Astrocyte of the cerebellum (primary cell): ENCODE data around the gene TAS2R38.

ENCODE experiments used
- DNase-seq: peaks from one replicate; pipeline ENCODE4 v3.0.0-alpha.2; 2011; ENCODE audit warnings: low read depth
- H3K4me3 ChIP-seq: 2 replicates; pipeline ENCODE4 v1.5.1; 2011; ENCODE audit warnings: mild to moderate bottlenecking, low read depth, low read length, moderate library complexity
- CTCF ChIP-seq: IDR thresholded peaks from 2 replicates; pipeline ENCODE4 v1.5.1; 2012; ENCODE audit warnings: low read length, low read depth, moderate library complexity, mild to moderate bottlenecking; ENCODE audit errors: missing control alignments
- in situ Hi-C: cut with HindIII; loops from 2 replicates; pipeline ENCODE4 v1.10.0; 2017; ENCODE audit warnings: low sequenced_read_pairs

TAS2R38 gene

DNA sequence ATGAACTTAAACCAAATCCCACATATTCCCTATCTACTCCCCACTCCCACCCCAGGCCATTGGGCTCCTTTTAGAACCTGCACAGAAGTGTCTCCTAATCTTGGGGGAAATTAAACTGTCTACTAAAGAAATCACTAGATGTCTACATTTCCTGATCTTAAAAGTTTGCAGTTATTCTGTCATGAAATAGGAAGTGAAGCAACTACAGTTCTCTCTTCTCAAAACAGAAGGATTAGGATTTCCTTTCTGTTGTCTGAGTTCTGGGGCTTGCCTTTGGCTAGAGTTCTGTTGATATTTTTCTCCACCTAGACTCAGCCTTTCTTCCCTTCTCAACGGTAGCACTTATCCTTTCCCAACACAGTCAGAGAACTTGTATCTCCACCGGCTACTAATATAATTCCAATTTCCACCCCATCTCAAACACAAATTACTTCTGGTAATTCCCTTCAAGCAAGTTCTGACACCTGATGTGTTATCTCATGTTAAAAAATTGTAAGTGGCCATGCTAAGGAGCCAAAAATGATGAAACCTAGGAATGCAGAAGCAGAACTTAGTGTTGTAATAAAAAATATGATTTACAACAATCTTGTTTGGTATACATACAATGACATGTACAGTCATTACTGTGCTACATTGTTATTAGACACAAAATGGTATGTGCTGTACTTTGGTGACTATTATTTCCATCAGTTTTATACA lies 45.3 kb downstream of the TAS2R38 start:
- no peak for DNase-seq
- TF ChIP-seq CTCF: no peak
- in situ Hi-C loops: loop anchor here (10.0 kb wide), 1 partner anchor 63 kb away; no protein-coding TSS in a partner anchor
- H3K4me3 ChIP-seq: no peak overlapping the region
